Measurements from ENCODE around the gene EPHA8.

DNA sequence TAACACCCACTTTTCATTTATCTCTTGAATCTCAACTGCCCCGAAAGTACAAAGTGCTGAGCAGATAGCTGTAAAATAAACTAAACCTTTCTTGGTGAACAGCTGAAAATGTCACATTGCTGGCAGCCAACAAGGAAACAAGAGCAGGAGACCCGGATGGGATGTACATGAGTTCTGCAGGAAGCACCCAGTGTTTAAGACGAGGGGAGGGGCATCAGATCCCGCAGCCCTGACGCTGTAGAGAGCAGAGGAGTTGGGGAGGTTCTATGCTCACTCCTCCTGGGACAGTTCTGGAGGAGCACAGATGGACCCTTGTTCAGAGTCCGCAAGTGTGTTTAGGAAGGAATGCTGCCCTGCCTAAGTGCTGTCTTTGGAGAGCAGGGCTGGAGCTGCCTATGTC lies 32.0 kb upstream of the EPHA8 start:
- TF ChIP-seq POLR2A (IDR thresholded peaks at IDR 0.05): no peak
- TF ChIP-seq, protein P1, sequence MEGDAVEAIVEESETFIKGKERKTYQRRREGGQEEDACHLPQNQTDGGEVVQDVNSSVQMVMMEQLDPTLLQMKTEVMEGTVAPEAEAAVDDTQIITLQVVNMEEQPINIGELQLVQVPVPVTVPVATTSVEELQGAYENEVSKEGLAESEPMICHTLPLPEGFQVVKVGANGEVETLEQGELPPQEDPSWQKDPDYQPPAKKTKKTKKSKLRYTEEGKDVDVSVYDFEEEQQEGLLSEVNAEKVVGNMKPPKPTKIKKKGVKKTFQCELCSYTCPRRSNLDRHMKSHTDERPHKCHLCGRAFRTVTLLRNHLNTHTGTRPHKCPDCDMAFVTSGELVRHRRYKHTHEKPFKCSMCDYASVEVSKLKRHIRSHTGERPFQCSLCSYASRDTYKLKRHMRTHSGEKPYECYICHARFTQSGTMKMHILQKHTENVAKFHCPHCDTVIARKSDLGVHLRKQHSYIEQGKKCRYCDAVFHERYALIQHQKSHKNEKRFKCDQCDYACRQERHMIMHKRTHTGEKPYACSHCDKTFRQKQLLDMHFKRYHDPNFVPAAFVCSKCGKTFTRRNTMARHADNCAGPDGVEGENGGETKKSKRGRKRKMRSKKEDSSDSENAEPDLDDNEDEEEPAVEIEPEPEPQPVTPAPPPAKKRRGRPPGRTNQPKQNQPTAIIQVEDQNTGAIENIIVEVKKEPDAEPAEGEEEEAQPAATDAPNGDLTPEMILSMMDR (IDR thresholded peaks at IDR 0.05): no peak

Data from adrenal gland (tissue), 5 donors.